GM12873 (cell line): ENCODE measurements around the gene STKLD1.

Experiments used
- TF ChIP-seq, protein P1 (sequence below): IDR thresholded peaks from 2 replicates; pipeline ENCODE4 v1.5.1; 2012; ENCODE audit warnings: low read depth, mild to moderate bottlenecking, moderate library complexity, low read length, control low read depth; ENCODE audit not compliant: insufficient read depth; ENCODE audit errors: missing control alignments

The STKLD1 gene

DNA sequence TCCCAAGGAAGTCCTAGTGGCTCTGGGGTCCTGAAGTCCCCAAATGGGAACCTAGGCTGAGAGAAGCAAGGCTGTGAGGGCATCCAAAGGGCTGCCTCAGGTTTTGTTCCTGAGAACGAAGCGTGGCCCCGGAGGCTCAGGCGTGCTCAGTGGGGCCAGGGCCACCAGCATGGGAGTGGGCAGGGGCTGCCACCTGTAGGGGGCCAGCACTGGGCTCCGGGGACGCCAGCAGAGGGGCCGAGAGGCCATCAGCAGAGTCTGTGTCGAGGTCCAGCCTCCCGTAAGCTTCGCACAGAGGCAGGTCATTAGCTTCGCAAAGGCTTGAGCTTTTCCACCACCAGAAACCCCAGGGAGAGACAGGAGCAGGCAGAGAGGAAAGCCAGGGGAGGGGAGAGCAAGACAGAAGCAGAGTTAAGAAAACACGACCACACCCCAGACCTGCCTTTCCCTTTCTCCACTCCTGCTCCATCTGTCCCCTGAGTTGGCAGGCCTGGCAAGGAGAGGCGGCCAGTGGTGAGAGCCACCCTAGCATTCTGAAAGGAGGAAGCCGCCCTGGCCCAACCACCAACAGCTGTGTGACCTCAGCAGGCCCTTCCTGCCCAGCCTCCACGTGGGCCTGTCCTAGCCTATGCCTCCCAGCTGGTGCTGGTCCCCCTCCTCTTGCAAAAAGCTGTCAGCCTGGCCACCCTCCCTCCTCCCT lies 34.6 kb upstream of the STKLD1 start:
- TF ChIP-seq, protein P1, sequence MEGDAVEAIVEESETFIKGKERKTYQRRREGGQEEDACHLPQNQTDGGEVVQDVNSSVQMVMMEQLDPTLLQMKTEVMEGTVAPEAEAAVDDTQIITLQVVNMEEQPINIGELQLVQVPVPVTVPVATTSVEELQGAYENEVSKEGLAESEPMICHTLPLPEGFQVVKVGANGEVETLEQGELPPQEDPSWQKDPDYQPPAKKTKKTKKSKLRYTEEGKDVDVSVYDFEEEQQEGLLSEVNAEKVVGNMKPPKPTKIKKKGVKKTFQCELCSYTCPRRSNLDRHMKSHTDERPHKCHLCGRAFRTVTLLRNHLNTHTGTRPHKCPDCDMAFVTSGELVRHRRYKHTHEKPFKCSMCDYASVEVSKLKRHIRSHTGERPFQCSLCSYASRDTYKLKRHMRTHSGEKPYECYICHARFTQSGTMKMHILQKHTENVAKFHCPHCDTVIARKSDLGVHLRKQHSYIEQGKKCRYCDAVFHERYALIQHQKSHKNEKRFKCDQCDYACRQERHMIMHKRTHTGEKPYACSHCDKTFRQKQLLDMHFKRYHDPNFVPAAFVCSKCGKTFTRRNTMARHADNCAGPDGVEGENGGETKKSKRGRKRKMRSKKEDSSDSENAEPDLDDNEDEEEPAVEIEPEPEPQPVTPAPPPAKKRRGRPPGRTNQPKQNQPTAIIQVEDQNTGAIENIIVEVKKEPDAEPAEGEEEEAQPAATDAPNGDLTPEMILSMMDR = no peak

DNA sequence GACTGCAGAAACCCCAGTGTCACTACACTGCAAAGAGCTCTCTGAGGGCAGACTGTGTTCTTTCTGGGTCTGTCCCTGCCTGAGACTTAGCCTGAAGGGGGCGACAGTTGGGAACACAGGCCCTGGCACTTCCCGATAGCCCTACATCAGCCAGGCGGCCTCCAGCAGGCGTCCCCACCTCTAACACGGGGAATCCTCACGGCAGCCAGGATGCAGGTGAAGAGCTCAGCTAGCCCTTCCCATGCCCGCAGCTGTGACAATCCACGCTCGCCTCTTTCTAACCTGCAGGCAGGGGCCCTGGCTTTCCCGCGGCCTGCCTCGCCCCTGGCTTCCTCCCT lies 34.1 kb upstream of the STKLD1 start:
- TF ChIP-seq, protein P1 = peak; percentile 22

DNA sequence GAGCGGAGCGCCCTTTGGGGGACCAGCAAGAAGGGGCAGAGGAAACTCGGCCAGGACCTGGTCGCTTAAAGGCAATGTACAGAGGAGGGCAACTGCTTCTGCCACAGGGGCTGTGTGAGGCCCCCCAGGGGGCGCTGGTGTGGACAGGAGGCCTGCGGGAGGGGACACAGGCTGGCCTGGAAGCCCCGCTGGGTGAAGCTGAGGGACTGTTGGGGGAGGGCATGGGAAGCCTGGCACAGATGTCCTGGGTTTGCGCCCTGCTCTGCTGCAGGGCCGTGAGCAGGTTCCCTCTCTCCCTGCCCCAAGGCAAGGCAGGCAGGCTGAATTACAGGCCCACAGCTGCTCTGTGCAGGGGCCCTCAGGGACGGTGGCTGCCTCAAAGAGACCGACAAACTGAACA lies 33.6 kb upstream of the STKLD1 start:
- TF ChIP-seq, protein P1 = peak; percentile 21

DNA sequence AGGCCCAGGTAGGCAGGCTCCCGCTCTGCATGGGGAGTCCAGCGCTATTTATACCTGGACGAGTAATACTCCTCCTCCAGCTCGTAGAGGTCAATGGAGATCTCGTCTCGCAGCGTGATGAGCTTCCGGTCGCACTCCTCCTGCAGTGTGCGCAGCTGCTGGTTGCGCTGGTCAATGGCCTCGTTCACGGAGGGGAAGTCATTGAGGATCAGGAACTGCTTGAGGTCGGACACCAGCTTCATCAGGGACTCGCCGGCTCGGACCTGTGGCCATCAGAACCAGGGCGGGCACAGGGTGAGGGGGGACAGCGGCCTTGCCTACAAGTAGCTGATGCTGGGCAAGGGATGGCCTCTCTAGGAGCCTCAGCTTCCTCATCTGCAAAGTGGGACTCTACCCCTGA lies 32.1 kb upstream of the STKLD1 start:
- TF ChIP-seq, protein P1 = no peak

DNA sequence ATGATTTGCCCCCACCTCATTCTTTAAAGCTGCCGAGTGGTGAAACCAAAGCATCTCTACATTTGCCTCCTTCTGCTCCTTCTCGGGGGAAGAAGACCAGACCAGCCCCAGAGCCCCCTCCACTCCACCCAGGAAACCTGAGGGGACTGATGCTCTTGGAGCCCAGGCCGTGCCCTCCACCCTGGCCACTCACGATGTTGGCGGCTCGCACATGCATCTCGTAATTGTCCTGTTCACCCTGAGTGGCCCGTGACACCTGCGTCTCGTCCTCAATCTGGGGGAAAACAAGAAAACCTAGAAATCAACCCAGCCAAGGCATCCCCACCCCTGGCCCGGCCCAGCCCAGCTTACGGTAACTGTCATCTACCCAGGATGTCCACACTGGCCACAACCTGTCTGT lies 31.2 kb upstream of the STKLD1 start:
- TF ChIP-seq, protein P1 = no peak

DNA sequence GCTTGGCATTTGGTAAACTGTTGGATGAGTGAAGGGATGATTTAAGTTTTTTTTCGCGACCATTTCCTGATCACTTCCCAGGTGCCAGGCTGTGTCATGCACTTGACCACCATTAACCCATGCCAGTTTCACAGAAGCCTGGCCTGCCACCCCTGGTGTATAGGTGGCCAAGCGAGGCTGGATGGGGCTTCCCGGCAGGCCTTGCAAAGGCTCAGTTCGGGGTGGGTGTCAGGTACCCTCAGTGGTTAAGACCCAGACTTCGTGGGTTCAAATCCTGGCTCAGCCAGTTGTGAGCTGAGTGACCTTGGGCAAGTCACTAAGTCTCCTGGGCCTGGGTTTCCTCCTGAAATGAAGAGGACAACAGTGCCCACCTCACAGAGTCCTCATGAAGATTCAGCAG lies 30.6 kb upstream of the STKLD1 start:
- TF ChIP-seq, protein P1 = no peak

DNA sequence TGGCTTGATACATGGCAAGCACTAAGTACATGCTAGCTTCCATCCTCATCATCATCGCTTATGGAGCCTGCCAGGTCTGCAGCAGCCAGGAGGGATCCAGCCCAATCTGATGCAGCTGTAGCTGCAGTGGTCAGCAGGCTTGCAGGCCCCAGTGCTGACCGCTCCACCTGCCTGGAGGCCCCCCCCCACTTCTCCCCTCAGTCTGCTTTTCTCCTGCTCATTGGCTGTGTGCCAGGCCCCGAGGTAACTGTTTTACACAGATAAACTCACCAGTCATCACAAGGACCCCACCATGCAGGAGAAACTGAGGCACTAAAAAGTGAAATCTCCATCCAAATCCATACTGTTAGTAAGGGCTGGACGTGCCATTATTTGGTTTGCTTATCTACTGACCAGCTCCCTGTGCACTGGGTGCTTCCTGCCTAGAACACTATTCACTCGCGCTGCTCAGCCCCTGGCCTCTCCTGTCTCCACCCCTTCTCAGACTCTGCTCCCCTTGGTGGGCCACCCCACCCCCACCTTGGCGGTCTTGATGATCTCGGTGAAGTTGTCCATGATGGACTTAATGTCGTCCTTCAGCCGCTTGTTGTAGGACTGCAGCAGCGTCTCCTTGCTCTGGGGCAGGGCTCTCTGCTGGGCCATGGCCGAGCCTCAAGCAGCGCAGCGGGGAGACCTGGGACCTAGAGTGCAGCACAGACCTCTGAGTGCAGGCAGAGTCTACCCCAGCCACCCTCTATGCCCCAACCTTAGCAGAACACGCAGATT lies 30.0 kb upstream of the STKLD1 start:
- TF ChIP-seq, protein P1 = no peak
